Tibial artery (tissue), 4 donors: ENCODE results near the gene SH3D21.

Source experiments
- DNase-seq, 2 donors: peaks; one replicate each; pipeline ENCODE4 v3.0.0-alpha.2; 2019
- H3K27ac ChIP-seq, 2 donors: fragments of 200-600 bp; sonication (generic) in 1 of 2; 1 replicate in 1 of 2; 2 replicates in 1 of 2; pipeline ENCODE4 v1.5.1; 2018 to 2019; ENCODE audit warnings: mild to moderate bottlenecking in 1 of 2
- H3K27me3 ChIP-seq, 2 donors: fragments of 200-600 bp; sonication (generic) in 1 of 2; one replicate each; pipeline versions ENCODE4 v1.5.1 to v1.6.0; 2016 to 2019
- H3K36me3 ChIP-seq, 3 donors: fragments of 200-600 bp; sonication (generic) in 2 of 3; one replicate each; pipeline ENCODE4 v1.5.1; 2016 to 2019; ENCODE audit warnings: mild to moderate bottlenecking in 2 of 3
- H3K4me1 ChIP-seq, 4 donors: fragments of 200-600 bp; sonication (generic) in 2 of 4; 1 replicate in 3 of 4; 2 replicates in 1 of 4; pipeline ENCODE4 v1.5.1; 2016 to 2019
- H3K4me3 ChIP-seq, 2 donors: fragments of 200-600 bp; sonication (generic) in 1 of 2; 1 replicate in 1 of 2; 2 replicates in 1 of 2; pipeline ENCODE4 v1.5.1; 2018 to 2019; ENCODE audit warnings: mild to moderate bottlenecking in 2 of 2
- H3K9me3 ChIP-seq, 3 donors: fragments of 200-600 bp; sonication (generic) in 1 of 3; one replicate each; pipeline ENCODE4 v1.5.1; 2016 to 2019
- CTCF ChIP-seq, 2 experiments: fragments of 200-600 bp in 1 of 2; fragments of 450-650 bp in 1 of 2; IDR thresholded peaks; one replicate each; pipeline ENCODE4 v1.5.1; 2017 to 2019; ENCODE audit warnings: antibody characterized with exemption in 2 of 2, mild to moderate bottlenecking in 1 of 2, moderate library complexity in 1 of 2
- intact Hi-C: fragments of 100-400 bp; cut with DNase I; formaldehyde crosslinking; loops from one replicate; pipeline ENCODE4 v1.15.0; 2023; ENCODE audit warnings: low total_unique reads

Gene SH3D21

GRCh38 chr1:36324353-36324703, 18.2 kb downstream of the SH3D21 start:
- no peaks in the 10 kb centered on the region for H3K27me3 ChIP-seq
- intact Hi-C loops = no loop called here
- peaks cover 6 to 43% (median 37%) of the 10 kb centered on the region in 4 donors for H3K4me1 ChIP-seq
- H3K36me3 ChIP-seq = no peaks in the 10 kb centered on the region
- no peak for TF ChIP-seq CTCF (IDR thresholded peaks at IDR 0.05)
- H3K9me3 ChIP-seq = no peaks in the 10 kb centered on the region
- peak overlapping the region; percentile 60 to 76 for H3K4me3 ChIP-seq
- peak overlapping the region; percentile 85 to 96 for H3K27ac ChIP-seq
- DNase-seq = no peak

GRCh38 chr1:36326499-36326898, 20.3 kb downstream of the SH3D21 start:
- H3K4me1 ChIP-seq = peaks cover 0 to 34% (median 21%) of the 10 kb centered on the region in 4 donors
- no peak for DNase-seq
- H3K27me3 ChIP-seq = no peaks in the 10 kb centered on the region
- intact Hi-C loops = no loop called here
- no peak overlapping the region for H3K27ac ChIP-seq
- no peaks in the 10 kb centered on the region for H3K9me3 ChIP-seq
- H3K36me3 ChIP-seq = no peaks in the 10 kb centered on the region
- no peak for TF ChIP-seq CTCF (IDR thresholded peaks at IDR 0.05)
- H3K4me3 ChIP-seq = no peak overlapping the region

GRCh38 chr1:36327421-36328087, 21.4 kb downstream of the SH3D21 start:
- Histone ChIP-seq H3K4me3 (no peak overlapping the region), H3K36me3 (no peaks in the 10 kb centered on the region), H3K4me1 (peaks cover 0 to 23% (median 11%) of the 10 kb centered on the region in 4 donors), H3K27me3 (no peaks in the 10 kb centered on the region), H3K27ac (no peak overlapping the region), H3K9me3 (no peaks in the 10 kb centered on the region)
- no peak for DNase-seq
- no peak for TF ChIP-seq CTCF (IDR thresholded peaks at IDR 0.05)
- intact Hi-C loops = no loop called here

GRCh38 chr1:36328088-36328480, 21.9 kb downstream of the SH3D21 start:
- peaks cover 0 to 18% (median 11%) of the 10 kb centered on the region in 4 donors for H3K4me1 ChIP-seq
- intact Hi-C loops = no loop called here
- no peak overlapping the region for H3K4me3 ChIP-seq
- TF ChIP-seq CTCF (IDR thresholded peaks at IDR 0.05) = no peak
- H3K27me3 ChIP-seq = no peaks in the 10 kb centered on the region
- H3K9me3 ChIP-seq = no peaks in the 10 kb centered on the region
- H3K27ac ChIP-seq = no peak overlapping the region
- no peak for DNase-seq
- no peaks in the 10 kb centered on the region for H3K36me3 ChIP-seq

- H3K9me3 ChIP-seq = no peaks in the 10 kb centered on the region
- H3K27ac ChIP-seq = no peak overlapping the region
- DNase-seq = peak in 1 of 2 donors; percentile 55
- no peaks in the 10 kb centered on the region for H3K27me3 ChIP-seq
- no peak for TF ChIP-seq CTCF (IDR thresholded peaks at IDR 0.05)
- intact Hi-C loops = no loop called here
- peaks cover 0 to 18% (median 11%) of the 10 kb centered on the region in 4 donors for H3K4me1 ChIP-seq
- no peaks in the 10 kb centered on the region for H3K36me3 ChIP-seq
- H3K4me3 ChIP-seq = no peak overlapping the region
Observed at GRCh38 chr1:36328713-36329112, 22.5 kb downstream of the SH3D21 start.

- TF ChIP-seq CTCF (IDR thresholded peaks at IDR 0.05) = no peak
- Histone ChIP-seq H3K27me3 (no peaks in the 10 kb centered on the region), H3K9me3 (no peaks in the 10 kb centered on the region), H3K4me1 (peaks cover 0 to 8% (median 2%) of the 10 kb centered on the region in 4 donors), H3K27ac (no peak overlapping the region), H3K36me3 (no peaks in the 10 kb centered on the region), H3K4me3 (no peak overlapping the region)
- intact Hi-C loops = no loop called here
- no peak for DNase-seq
Observed at GRCh38 chr1:36329817-36330216, 23.6 kb downstream of the SH3D21 start.
